Stimulated activated CD8-positive, alpha-beta memory T cell treated with anti-CD3 and anti-CD28 coated beads, Interleukin-7, amount 100 ng/mL, for 4 hours (primary cell): ENCODE data around the gene FAM107B.

ENCODE experiments used
- DNase-seq, 2 donors: peaks; one replicate each; pipeline ENCODE4 v3.0.0-alpha.2; 2020; ENCODE audit warnings: low read depth in 2 of 2

FAM107B gene

DNA sequence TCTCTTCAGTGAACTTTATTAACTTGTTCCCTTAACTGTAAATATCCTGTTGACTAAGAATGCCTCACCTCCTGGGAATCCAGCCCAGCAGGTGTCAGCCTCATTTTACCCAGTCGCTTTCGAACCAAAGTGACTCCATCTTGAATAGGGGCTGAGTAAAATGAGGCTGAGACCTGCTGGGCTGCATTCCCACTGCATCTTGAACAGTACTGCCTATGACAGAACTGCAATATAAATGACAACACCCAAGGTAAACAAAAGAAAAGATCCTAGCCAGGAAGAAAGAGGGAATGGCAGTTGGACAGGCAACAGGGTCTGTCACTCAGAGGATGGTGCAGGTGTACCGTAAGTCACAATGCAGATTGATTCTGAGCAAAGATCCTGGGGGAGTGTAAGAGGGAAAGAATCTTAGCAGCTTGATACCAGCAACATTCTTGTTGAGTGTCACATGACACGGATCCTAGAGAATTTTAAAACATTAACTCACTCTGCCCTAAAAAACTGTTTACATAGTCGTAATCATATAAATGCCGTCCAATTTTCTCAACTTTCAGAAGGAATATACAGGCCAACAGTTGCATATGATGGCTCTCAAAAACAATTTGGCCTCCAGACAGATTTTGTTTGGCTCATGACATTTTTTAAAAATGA, 4.4 kb upstream of the FAM107B start:
- DNase-seq: no peak

- no peak for DNase-seq
Observed at GRCh38 chr10:14776546-14776945, 1.8 kb upstream of the FAM107B start.

DNA sequence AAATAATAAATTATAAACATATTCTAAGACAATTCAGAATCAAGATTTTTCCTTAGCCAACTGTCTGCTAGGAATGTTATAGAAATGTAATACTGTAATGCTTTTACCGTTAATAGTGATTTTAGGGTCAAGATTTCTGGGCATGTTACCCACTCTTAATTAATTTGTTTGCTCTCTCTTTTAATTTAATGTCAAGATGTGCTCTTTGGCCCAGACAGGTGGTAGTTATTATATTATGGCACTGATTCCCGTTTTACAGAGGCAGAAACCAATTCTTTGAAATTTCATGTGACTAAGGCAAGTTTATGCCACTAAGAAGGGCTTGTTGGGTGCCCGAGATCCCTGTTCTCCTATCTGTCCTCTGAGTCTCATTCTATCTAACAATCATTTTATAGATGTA, 959 bp upstream of the FAM107B start:
- no peak for DNase-seq

- DNase-seq: no peak
Observed at GRCh38 chr10:14774214-14774580, 500 bp downstream of the FAM107B start.

- DNase-seq: no peak
Observed at GRCh38 chr10:14773551-14774213, 1.0 kb downstream of the FAM107B start.

DNA sequence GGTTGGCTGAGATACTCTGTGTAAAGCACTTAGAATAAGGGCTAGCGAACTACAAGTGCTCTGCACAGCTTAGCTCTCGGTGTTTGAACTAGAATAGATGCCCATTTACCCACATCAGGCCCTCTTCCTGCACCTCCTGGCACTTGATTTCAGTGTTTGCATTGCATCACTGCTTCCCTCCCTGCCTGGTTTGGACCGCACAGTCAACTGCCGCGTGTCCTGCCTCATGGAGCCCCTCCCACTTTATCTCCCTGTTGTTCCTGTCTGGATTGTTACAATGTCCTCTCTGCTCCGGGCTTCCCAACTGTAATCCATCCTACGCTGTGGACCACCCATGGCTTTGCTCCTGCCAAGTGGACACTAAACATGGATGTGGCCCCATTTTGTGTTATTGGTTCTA, 2.3 kb downstream of the FAM107B start:
- DNase-seq: no peak

DNA sequence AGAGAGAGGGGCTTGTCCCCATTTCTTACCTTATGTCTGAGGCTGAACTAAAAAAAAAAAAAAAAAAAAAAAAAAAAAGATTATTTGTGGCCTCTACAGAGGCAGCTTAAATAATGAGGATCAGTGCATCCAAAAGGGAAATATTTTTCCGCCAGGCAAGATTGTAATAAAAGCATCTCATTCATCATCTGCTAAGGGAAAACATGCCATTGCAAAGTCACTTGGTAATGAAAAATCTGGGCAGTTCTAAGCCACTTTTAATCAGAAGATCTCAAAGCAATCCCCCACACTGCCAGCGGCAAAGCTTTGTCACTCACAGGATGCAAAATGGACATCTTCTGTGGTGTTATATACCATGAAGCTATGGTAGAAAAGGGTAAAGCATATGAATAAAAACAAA, 3.8 kb downstream of the FAM107B start:
- DNase-seq: no peak

- DNase-seq: no peak
Observed at GRCh38 chr10:14761372-14761771, 13.3 kb downstream of the FAM107B start.

- DNase-seq: no peak
Observed at GRCh38 chr10:14758994-14759664, 15.6 kb downstream of the FAM107B start.

- DNase-seq: no peak
Observed at GRCh38 chr10:14758451-14758850, 16.2 kb downstream of the FAM107B start.

DNA sequence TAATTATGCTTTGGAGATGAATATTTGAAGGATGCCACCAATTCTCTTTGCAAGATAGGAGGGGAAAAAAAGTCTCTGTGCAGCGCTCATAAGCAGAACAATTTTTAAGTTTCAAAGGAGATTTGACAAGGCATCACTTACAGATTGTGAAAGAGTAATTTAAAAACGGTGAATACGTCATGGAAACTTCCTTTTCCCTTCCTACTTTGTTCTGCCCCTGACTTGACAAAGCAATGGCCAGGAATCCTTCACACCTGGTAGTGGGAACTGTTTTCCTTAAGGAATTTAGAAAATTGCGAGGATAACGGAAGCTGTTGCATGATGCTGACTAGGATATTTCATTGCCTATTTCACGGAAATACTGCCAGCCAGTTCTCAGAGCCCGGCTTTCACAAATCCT, 16.7 kb downstream of the FAM107B start:
- no peak for DNase-seq

DNA sequence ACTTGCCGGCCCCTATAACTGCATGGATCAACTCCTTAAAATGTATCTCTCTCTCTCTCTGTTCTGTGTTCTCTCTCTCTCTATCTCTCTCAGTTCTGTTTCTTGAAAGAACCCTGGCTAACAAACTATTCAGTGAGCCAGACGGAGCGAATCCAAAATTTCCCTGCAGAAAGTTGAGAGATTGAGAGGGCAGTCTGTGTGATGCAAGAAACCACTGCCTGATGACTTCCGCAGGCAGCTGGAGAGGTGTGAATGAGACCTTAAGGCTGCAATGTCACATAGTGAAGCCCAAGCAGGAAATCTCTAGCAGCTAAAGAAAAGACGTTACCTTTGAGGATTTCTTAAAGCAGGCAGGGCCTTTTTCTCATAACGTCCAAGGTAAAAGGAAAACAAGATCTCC, 17.3 kb downstream of the FAM107B start:
- DNase-seq: no peak

DNA sequence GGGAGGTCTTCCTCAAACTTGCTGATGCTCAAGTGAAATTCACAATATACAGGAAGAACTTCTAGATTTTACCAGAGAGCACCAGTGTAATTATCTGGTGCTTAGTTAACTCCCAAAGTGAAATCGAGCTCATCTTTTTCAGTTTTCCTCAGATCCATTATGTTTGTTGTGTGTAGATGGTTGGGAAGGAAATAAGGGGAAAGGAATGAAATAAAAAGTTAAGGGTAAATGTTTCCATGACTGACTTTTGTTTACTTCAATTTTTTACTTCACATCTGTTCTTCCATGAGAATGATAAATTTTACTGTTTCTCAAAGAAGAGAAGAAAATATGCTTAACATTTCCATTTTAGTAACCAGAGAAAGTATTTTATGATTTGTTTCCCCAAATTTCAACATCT, 21.3 kb downstream of the FAM107B start:
- DNase-seq: no peak

- DNase-seq: no peak
Observed at GRCh38 chr10:14751921-14752320, 22.8 kb downstream of the FAM107B start.

DNA sequence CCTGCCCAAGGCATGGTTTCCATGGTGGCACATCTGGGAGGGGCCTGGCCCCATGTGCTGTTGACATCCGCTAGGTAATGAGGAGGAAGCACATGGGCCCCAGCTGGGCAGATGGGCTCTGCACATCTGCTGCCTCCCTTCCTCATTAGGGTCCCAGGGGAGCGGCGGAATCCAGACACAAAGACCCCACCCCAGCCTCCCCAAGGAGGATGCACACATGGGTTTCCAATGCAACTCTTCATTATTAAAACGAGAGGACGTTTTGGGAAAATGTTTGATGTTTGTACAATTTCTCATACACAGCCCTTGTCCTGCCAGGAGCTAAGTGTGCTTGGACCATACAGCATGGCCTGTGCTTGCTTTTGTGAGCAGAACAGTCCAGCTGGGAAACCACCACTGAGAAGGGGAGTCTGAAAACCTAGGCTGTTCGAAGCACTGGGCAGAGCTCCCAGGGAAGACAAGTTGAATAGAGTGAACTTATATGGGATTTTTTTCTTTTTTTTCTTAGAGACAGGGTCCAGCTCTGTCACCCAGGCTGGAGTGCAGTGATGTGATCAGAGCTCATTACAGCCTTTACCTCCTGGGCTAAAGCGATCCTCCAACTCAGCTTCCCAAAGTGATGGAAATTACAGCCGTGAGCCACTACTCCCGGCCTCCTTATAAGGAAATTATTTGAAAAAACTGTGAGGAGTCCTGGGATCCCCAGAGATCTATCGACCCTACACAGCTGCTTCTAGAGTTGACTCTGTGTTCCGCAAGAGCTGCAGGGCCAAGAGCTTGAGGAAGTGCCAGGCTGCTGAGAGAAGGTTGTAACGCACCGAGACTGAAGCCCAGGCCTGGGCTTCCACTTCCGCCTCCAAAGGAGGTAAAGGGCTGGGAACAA, 23.4 kb downstream of the FAM107B start:
- DNase-seq: no peak

GRCh38 chr10:14749070-14749809, 25.5 kb downstream of the FAM107B start:
- DNase-seq: no peak

DNA sequence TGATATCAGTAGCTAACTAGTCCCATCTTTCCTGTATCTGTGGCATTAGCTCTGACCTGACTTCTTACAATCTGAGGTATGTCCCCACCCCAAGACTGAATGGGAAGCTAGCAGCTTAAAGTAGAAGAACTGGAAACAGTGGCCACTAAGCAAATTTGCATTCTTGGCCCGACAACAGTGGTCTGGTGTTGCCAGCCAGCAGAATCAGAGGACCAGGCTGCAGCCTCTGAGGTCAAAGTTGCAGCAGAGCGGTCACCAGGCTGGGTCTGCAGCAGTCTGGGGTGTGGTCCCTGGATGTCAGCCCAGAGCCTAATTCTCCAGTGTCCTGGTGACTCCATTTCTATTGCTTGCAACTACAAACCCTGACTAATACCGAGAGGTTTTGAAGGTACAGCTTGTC, 26.3 kb downstream of the FAM107B start:
- no peak for DNase-seq

DNA sequence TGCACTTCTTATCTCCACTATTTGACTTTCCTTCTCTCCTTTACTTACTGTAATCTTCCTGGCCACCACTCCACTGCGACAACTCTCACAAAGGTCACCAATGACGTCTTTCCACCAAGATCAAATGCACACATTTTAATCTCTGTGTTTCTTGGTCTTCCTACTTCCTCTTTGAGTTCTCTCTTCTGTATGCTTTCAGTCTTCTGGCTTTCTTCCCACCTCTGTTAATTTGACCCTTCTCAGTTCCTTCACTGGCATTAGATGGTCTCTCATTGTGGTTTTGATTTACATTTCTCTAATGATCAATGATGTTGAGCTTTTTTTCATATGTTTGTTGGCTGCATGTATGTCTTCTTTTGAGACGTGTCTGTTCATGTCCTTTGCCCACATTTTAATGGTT, 31.9 kb downstream of the FAM107B start:
- DNase-seq: no peak

DNA sequence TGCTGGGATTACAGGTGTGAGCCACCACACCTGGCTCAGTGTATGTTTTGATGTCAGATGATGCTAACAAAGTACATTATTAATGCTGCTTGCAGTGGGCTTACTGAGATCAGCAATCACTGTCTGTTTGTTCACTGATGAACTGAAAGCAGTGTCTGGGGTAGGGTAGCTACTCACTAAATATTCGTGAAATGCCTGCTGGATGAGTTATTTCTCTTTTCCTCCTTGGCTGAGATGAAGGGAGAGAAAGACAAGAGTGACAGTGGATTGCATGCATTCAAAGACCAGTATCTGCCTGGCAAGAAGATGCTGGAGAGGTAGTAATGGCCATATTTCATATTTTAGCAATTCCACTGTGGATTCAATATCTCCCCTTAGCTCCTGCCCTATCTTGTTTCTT, 32.3 kb downstream of the FAM107B start:
- DNase-seq: no peak

DNA sequence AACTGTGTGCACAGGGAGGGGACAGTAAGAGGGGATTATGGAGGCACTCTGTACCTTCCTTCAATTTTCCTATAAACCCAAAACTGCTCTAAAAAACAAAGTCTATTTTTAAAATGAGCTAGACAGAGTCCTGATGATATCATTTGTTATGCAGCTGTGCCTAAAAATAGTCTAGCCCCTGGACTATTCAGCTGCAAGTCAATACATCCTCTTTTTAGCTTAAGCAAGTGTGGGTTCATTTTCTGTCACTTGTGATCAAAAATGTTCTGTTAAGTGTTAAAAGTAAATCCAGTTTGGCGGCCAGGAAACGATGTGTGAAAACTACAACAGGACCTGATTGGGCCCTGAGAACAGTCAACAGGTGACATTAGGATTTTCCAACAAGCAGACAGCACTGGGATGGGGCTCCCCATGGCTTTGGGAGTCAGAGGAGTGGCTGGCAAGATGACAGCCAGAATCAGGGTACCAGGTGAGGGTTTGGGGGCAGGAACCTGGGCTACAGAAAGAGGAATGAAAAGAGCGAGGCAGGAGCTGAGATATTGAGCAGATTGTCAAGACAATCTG, 33.9 kb downstream of the FAM107B start:
- DNase-seq: no peak

- no peak for DNase-seq
Observed at GRCh38 chr10:14737808-14738545, 36.7 kb downstream of the FAM107B start.
